OCI-LY1 (cell line): ENCODE results near the gene ETV3.
A peak's percentile ranks its signal among the peaks of the same experiment; 100 is the strongest.

Experiments used
- CTCF ChIP-seq: fragments of 200-600 bp; sonication (generic), shearing (Covaris generic); IDR thresholded peaks from 2 replicates; pipeline ENCODE4 v1.5.1; 2017; ENCODE audit warnings: mild to moderate bottlenecking, antibody characterized with exemption, low read length, moderate library complexity, mixed read lengths
- EZH2 ChIP-seq: fragments of 200-600 bp; sonication (generic), shearing (Covaris generic); IDR thresholded peaks from 2 replicates; pipeline ENCODE4 v1.8.0; 2017; ENCODE audit warnings: borderline replicate concordance, mixed run types, mild to moderate bottlenecking, antibody characterized with exemption, low read length, moderate library complexity, mixed read lengths

- TF ChIP-seq CTCF (peak; percentile 47), EZH2 (no peak)
These were observed 64.1 kb downstream of the ETV3 start for GRCh38 chr1:157073944-157074685.
